ENCODE data around the gene NUP188. TPM values are rescaled to one million over a fixed set of nuclear protein-coding genes. Genes with fewer than 3 reads are reported as not detected.

NUP188 gene
- total RNA-seq, 2 experiments from 2014 or later, result 136 to 139 TPM

DNA sequence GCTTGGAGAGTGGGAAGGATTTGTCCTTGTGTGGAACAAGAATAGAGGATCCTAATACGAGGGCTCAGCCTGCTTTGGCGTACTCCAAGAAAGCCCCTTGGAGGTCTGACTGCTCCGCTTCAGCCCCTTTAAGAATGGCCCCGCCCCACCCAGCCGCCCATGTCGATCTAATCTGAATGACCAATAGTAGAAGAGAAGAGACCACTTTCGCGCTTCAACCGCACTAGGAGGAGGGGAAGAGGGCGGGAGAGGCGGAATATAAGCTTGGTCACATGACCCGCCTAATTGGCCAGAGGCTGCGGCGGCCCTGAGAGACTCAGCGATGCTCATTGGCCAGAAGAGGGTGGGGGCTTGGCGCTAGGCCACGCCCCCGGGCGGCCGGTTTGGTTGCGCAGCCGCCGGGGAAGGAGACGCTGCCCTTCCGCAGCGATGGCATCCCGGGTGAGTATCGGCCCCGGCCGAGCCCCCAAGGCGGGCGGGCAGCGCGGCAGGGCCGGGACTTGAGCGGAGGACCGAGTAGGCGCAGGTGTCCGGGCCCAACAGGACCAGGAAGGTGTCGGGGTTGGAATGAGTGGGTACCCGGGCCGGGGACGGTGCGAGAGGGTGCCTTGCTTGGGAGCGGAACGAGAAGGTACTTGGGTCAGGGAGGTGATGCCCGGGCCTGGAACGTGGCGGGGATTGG is 88.9 kb downstream of the NUP188 start, which contains the start of gene MIGA2:
MIGA2 (plus strand) TSS at position 386 of the 682 bp plus-strand sequence. CDS start 3,969 bp downstream, outside the sequence.
- CTCF ChIA-PET, result no interaction called here

DNA sequence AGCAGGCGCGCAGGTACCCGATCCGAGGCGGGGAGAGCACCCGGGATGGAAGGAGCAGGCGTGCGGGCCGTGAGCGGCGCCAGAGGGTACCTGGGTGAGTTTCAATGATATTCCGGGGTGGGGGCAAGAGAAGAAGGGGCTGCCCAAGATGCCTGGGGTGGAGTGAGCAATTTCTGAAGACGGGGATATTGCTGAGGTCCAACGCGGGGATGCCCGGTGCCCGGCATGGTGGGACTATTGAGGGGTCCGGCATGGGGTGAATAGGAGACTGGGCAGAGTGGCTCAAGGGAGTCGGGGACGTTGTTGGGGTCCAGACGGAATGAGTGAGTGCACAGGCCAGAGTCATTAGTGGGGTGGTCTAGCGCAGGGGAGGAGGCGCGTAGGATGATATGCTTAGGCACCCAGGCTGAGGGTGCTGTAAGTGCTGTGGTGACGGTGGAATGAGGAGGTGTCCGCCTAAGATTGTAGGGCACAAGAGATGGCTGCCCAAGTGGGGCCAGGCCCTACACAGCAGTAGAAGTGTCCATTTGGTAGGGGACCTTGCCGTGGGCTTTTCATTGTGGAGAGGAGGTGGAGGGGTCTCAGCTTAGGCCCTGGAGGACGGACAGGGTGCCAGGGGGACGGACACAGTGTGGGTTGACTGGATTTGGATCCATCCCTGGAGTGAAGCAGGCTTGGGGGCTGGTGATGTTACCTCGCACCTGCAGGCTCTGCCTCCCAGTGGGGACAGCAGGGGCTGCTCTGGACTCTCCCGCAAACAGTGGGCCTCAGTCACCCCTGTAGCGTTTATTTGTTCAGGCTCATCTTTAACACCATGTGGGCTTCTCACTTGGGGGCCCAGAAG is 89.6 kb downstream of the NUP188 start:
- POLR2A ChIA-PET, result interaction anchor here (1.0 to 1.3 kb wide), 3 partner anchors 9 to 33 kb away, joined by 4 to 6 read pairs (median 5); no protein-coding TSS in a partner anchor
- CTCF ChIA-PET, result no interaction called here

More for the DNA sequence above, 88.9 kb downstream of the NUP188 start, which contains the start of gene MIGA2:
- POLR2A ChIA-PET, result interaction anchor here (0.6 to 1.3 kb wide), 4 partner anchors 8 to 1693 kb away, joined by 4 to 6 read pairs (median 4); no protein-coding TSS in a partner anchor

DNA sequence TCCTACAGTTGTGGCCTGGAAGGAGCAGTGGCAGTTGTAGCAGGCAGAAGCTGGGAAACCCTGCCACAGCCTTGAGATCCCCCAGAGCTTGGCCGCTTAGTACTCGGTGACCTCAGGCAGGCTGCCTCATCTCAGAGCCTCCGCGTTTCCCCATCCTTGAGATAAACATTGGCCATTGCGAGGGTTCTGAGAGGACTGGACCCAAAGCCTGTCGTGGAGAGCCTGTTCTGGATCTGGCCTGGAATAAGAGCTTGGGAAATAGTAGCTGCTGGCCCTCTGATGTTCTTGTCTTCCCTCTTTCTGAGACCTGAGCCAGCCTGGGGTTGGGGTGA is 90.2 kb downstream of the NUP188 start:
- ChIA-PET CTCF (interaction anchor here (1.1 kb wide), 1 partner anchor 9 kb away, joined by 5 read pairs; no protein-coding TSS in a partner anchor), POLR2A (interaction anchor here (1.1 kb wide), 1 partner anchor 10 kb away, joined by 4 read pairs; the partner anchor contains the start of gene SH3GLB2)

DNA sequence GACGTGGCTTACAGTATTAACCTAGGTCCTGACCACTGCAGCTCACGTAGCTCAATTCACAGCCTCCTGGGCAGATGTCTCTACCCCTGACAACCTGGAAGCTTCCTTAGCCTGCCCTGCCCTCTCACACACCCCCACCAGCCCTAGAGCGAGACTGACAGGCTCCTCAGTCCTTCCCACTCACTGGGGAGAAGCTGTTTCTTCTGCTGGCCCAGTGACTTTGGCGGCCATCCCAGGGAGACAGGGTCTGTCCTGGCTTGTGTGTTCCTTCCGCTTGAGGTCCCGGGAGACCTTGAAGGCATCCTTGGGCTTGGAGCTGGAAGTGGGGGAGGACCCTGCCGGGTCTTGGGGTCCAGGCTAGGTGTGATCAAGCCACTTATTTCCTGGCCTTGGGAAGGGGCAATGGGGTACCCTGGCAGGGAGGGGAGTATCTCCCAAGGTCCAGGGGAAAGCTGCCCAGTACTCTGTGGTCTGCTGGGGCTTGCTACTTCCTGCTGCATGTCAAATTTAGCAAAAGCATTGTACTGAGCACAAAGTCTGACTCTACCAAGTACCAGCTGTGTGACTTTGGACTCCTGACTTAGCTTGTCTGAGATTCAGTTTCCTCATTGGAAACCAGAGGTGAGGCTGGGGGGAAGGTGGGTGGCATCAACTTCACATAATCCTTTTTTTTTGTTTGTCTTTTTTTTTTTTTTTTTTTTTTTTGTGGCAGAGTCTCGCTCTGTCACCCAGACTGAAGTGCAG is 90.8 kb downstream of the NUP188 start:
- ChIA-PET POLR2A (interaction anchor here (0.6 to 1.1 kb wide), 3 partner anchors 10 to 116 kb away, joined by 4 to 8 read pairs (median 4); partner anchors contain the start of gene SH3GLB2), CTCF (interaction anchor here (0.6 to 1.1 kb wide), 4 partner anchors 9 to 489 kb away, joined by 3 to 5 read pairs (median 4); no protein-coding TSS in a partner anchor)

DNA sequence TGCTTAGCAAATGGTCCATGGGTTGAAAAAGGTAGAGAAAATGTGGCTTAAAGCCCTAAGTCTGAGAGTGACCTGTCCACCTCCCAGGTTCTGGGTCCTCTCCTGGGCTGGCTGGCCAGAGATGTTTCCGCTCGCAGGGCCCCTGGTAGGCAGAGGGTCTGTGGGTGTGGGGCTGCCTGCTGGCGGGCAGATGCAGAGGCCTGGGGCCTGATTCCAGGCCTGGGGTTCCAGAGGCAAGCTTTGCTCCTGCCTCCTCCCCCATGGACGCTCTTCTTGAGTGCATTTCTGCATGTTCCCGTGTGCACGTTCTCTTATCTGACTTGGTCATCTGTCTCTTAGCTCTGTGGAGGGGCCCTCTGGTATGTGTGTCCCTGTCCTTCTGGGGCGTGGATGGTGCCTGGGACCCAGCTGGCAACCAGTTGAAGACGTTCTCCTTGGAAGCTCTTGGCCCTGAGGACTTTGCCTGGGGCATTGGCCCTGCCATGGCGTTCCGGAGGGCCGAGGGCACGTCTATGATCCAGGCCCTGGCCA is 92.7 kb downstream of the NUP188 start:
- POLR2A ChIA-PET, result interaction anchor here (0.5 kb wide), 1 partner anchor 79 kb away, joined by 6 read pairs; no protein-coding TSS in a partner anchor

DNA sequence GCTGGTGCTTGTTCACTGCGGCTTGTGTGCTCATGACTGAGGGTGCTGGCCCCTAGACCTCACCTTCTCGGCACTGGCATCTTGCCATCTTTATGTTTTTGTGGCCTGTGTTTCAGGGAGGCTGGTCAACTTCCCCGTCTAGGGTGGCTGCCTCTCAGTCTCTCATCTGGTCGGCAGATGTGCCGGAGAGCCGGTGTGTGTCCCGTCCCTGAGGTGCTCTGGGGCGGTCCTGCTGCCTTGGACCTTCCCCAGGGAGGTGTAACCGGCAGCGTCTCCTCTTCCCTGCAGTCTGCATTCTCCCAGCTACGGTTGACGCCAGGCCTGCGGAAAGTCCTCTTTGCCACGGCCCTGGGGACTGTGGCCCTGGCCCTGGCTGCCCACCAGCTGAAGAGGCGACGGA is 94.5 kb downstream of the NUP188 start:
- POLR2A ChIA-PET, result no interaction called here
- CTCF ChIA-PET, result no interaction called here

More for the DNA sequence above, 92.7 kb downstream of the NUP188 start:
- CTCF ChIA-PET, result no interaction called here

DNA sequence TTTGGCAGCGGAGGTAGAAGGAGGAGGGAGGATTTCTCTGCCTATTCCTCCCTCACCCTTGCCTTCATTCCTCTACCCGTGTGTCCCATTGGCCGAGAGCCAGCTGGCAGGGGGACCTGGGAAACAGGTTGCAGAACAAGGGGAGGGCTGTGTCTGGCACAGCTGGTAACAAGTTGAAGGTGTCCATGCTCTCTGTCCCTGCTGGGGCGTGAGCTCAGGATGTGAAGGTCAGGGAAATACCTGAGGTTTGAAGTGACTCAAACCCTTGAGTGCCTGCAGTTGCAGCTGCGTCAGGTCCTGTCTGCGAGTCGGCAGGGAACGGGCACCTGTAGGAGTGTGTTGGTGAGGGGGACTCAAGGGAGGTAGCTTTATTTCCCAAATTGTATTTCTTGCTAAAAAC is 105.1 kb downstream of the NUP188 start:
- POLR2A ChIA-PET, result no interaction called here
- CTCF ChIA-PET, result no interaction called here

DNA sequence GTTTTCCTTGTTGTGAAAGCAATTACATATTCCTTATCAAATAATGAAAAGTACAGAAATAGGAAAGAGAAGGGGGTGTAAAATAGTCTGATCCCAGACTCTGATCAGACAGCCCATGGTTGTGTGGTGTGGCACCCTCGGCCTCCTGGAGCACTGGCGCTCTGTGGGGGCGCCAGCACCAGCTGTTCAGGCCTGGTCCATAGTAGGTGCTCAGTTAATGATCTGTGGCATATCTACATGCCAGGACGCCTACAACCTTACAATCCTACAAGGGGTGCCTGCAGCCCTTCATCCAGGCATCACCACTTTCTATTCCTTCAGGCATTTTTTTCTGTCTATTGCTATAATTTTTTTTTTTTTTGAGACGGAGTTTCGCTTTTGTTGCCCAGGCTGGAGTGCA is 105.5 kb downstream of the NUP188 start:
- CTCF ChIA-PET, result no interaction called here
- POLR2A ChIA-PET, result no interaction called here

DNA sequence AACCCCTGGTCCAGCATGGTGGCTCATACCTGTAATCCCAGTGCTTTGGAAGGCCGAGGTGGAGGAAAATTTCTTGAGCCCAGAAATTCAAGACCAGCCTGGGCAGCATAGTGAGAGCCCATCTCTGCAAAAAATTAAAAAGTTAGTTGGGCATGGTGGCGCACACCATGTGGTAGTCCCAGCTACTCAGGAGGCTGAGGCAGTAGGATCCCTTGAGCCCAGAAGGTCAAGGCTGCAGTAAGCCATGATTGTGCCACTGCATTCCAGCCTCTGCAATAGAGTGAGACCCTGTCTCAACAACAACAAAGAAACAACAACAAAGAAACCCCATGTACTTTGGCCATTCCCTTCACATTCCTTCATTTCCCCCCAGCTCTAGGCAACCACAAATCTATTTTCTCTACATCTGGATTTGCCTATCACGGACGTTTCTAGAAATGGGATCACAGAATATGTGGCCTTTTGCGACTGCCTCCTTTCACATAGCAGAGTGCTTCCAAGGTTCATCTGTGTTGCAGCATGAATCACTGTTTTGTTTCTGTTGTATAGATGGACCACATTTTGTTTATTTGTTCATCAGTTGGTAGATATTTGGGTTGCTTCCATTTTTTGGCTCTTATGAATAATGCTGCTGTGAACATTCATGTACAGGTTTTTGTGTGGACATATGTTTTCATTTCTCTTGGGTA is 106.8 kb downstream of the NUP188 start:
- ChIA-PET CTCF (interaction anchor here (0.6 kb wide), 1 partner anchor 631 kb away, joined by 3 read pairs; no protein-coding TSS in a partner anchor), POLR2A (interaction anchor here (0.6 kb wide), 1 partner anchor 34 kb away, joined by 3 read pairs; no protein-coding TSS in a partner anchor)

Other genes starting within 250 kb of the NUP188 start
- 10 to 100 TPM in 1 of 2 experiments, 1 to 10 TPM in 1; 8.4 to 10.2 TPM for gene PKN3, start 245.2 kb upstream of the NUP188 start, total RNA-seq
- 10 to 100 TPM; 65.5 to 66.0 TPM for gene ZDHHC12, start 223.6 kb upstream of the NUP188 start, total RNA-seq
- 10 to 100 TPM; 16.9 to 17.3 TPM for gene ZER1, start 175.8 kb upstream of the NUP188 start, total RNA-seq
- 10 to 100 TPM; 18.7 to 19.6 TPM for gene TBC1D13, start 160.4 kb upstream of the NUP188 start, total RNA-seq
- gene ENDOG, start 129.2 kb upstream of the NUP188 start, total RNA-seq, result 10 to 100 TPM; 24.9 to 27.7 TPM
- 100 to 1,000 TPM; 130 to 138 TPM for gene SPOUT1, start 117.9 kb upstream of the NUP188 start, total RNA-seq
- 10 to 100 TPM; 10.1 to 10.9 TPM for gene KYAT1, start 65.7 kb upstream of the NUP188 start, total RNA-seq
- gene LRRC8A, start 65.6 kb upstream of the NUP188 start, total RNA-seq, result 10 to 100 TPM; 22.7 to 24.7 TPM
- gene PHYHD1, start 26.7 kb upstream of the NUP188 start, total RNA-seq, result not detected
- 10 to 100 TPM; 12.5 to 12.7 TPM for gene DOLK, start 96 bp upstream of the NUP188 start, total RNA-seq
- gene SH3GLB2, start 80.6 kb downstream of the NUP188 start, total RNA-seq, result 10 to 100 TPM; 54.5 to 56.3 TPM
- 10 to 100 TPM; 30.0 to 30.8 TPM for gene MIGA2, start 88.9 kb downstream of the NUP188 start, total RNA-seq
- 10 to 100 TPM; 22.5 to 27.0 TPM for gene DOLPP1, start 133.4 kb downstream of the NUP188 start, total RNA-seq
- 1 to 10 TPM; 9.0 to 9.7 TPM for gene CRAT, start 163.1 kb downstream of the NUP188 start, total RNA-seq
- gene PTPA, start 163.7 kb downstream of the NUP188 start, total RNA-seq, result 100 to 1,000 TPM; 111 to 113 TPM
- gene IER5L, start 230.6 kb downstream of the NUP188 start, total RNA-seq, result 1 to 10 TPM; 1.9 to 2.1 TPM